Panc1 (cell line): ENCODE data around the gene NFAT5.

Experiments used
- POLR2AphosphoS5 ChIP-seq: IDR thresholded peaks from 2 replicates; pipeline ENCODE4 v1.6.1; 2012; ENCODE audit warnings: mild to moderate bottlenecking, low read depth, low read length, moderate library complexity
- SIN3A ChIP-seq: IDR thresholded peaks from 2 replicates; pipeline ENCODE4 v1.6.1; 2012; ENCODE audit warnings: low read depth, mild to moderate bottlenecking, low read length, moderate library complexity, borderline replicate concordance; ENCODE audit not compliant: insufficient read depth
- TCF7L2 ChIP-seq: IDR thresholded peaks from 2 replicates; pipeline ENCODE4 v1.6.1; 2011; ENCODE audit warnings: mild to moderate bottlenecking, low read depth, low read length, inconsistent platforms
- TF ChIP-seq, protein P1 (sequence below): fragments of 450-650 bp; IDR thresholded peaks from 2 replicates; pipeline ENCODE4 v1.5.1; 2017; ENCODE audit warnings: mild to moderate bottlenecking

- TF ChIP-seq, protein P1, sequence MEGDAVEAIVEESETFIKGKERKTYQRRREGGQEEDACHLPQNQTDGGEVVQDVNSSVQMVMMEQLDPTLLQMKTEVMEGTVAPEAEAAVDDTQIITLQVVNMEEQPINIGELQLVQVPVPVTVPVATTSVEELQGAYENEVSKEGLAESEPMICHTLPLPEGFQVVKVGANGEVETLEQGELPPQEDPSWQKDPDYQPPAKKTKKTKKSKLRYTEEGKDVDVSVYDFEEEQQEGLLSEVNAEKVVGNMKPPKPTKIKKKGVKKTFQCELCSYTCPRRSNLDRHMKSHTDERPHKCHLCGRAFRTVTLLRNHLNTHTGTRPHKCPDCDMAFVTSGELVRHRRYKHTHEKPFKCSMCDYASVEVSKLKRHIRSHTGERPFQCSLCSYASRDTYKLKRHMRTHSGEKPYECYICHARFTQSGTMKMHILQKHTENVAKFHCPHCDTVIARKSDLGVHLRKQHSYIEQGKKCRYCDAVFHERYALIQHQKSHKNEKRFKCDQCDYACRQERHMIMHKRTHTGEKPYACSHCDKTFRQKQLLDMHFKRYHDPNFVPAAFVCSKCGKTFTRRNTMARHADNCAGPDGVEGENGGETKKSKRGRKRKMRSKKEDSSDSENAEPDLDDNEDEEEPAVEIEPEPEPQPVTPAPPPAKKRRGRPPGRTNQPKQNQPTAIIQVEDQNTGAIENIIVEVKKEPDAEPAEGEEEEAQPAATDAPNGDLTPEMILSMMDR, result no peak
- TF ChIP-seq POLR2AphosphoS5 (no peak), TCF7L2 (no peak), SIN3A (no peak)
Measured at GRCh38 chr16:69745959-69746358, 180.2 kb downstream of the NFAT5 start.
